DND-41 (cell line): Measurements from ENCODE around the gene ZFHX3.

Source experiments
- CTCF ChIP-seq: IDR thresholded peaks from 2 replicates; pipeline ENCODE4 v1.5.1; 2012; ENCODE audit warnings: borderline replicate concordance, low read length, moderate library complexity, mild to moderate bottlenecking; ENCODE audit not compliant: poor library complexity, severe bottlenecking; ENCODE audit errors: extremely low read depth
- EZH2 ChIP-seq: IDR thresholded peaks from 3 replicates; pipeline ENCODE4 v1.6.1; 2012; ENCODE audit warnings: borderline replicate concordance, low read depth, mild to moderate bottlenecking, moderate library complexity, low read length, inconsistent platforms; ENCODE audit not compliant: severe bottlenecking

- TF ChIP-seq CTCF (no peak), EZH2 (no peak)
Measured at GRCh38 chr16:73032541-73033270, 15.2 kb downstream of the ZFHX3 start.
